Kidney tubule cell (primary cell): ENCODE results near the gene STK35.
"Not testable (repeated sequence)": the region's sequence is repeated elsewhere in the genome, so short reads cannot be mapped to it uniquely, and the experiment has no call there.

ENCODE experiments used
- DNase-seq: peaks from one replicate; pipeline ENCODE4 v3.0.0-alpha.2; 2018; ENCODE audit warnings: low spot score

The STK35 gene

GRCh38 chr20:2162823-2163166, 61.2 kb downstream of the STK35 start:
- no peak for DNase-seq

GRCh38 chr20:2163312-2163711, 61.7 kb downstream of the STK35 start:
- no peak for DNase-seq

- no peak for DNase-seq
These were observed 62.1 kb downstream of the STK35 start for GRCh38 chr20:2163757-2164156.

GRCh38 chr20:2164421-2164820, 62.8 kb downstream of the STK35 start:
- DNase-seq = no peak

DNA sequence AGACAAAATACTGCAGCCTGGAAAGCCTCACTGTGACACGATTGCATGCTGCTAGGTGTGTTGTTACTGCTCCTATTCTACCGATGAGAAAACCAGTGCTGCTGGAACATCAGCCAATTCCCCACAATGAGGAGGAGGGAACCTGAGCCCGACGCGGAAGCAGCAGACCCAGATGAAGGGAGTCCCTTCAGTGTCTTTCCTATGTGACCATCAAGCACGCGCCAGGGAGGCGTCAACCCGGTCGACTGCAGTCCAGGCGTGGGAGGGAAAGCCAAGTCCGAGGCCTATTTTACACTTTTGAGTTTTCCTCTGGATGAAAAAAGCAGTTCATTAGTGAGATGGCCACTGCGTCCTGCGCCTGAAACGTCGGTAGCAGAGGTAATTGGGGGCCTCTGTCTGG, 63.3 kb downstream of the STK35 start:
- no peak for DNase-seq

DNA sequence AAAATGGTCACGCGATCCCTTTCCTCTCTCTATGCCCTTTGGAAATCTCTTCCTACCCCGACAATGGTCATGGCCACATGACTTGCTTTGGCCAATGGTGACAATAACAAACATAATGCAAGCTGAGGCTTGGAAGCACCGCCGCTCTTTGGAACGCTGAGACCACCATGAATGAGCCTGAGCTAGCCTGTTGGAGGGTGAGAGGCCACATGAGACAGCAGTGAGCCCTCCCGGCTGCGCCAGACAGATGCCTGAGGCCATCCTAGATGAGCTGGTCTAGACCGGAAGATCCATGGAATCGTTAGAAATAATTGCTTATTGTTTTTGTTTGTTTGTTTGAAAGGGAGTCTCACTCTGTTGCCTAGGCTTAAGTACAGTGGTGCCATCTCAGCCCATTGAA, 64.2 kb downstream of the STK35 start:
- DNase-seq = no peak

DNA sequence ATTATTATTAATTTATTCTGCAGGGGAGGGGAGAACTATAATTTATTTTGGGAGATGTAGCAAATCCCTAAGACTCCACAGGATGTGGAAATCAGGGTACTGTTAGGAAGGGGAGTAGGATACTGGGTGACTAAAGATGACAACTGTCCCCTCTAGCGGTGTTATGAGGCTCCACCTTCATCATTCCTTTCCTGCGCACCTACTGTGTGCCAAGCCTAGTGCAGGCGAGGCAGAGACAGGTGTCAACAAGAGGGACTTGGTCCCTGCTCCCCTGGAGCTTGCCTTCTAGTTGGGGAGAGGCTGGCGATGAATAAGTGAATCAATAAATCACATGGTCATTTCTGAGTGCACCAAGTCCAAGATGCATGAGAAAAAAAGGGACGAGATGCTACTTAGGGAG, 65.5 kb downstream of the STK35 start:
- DNase-seq = no peak

GRCh38 chr20:2168946-2169345, 67.3 kb downstream of the STK35 start:
- DNase-seq = no peak

GRCh38 chr20:2169456-2170088, 67.9 kb downstream of the STK35 start:
- no peak for DNase-seq

- no peak for DNase-seq
These were observed 68.8 kb downstream of the STK35 start for GRCh38 chr20:2170404-2170803.

- no peak for DNase-seq
These were observed 69.7 kb downstream of the STK35 start for GRCh38 chr20:2171266-2171790.

- DNase-seq = not testable (repeated sequence)
These were observed 70.2 kb downstream of the STK35 start for GRCh38 chr20:2171840-2172239.

- DNase-seq = peak; percentile 57
These were observed 70.9 kb downstream of the STK35 start for GRCh38 chr20:2172305-2173175.

- no peak for DNase-seq
These were observed 71.6 kb downstream of the STK35 start for GRCh38 chr20:2173186-2173585.

DNA sequence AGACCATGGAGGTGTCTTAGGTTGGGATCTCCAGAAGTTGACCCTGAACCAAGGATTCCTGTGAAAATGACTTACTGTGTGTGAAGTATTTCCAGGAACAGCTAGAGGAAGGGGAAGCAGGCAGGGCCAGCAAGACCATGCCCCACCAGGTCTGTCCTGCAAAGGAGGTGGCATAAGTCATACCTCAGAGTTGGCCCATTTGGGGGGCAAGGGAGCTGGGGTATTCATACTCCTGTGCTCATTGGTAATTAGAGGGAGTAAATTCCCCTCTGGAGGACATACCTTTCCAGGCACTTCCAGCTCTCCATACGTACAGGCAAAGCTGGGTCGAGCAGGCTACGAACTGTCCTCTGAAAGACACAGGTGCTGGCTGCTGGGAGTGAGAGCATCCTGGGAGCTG, 72.4 kb downstream of the STK35 start:
- DNase-seq = no peak

DNA sequence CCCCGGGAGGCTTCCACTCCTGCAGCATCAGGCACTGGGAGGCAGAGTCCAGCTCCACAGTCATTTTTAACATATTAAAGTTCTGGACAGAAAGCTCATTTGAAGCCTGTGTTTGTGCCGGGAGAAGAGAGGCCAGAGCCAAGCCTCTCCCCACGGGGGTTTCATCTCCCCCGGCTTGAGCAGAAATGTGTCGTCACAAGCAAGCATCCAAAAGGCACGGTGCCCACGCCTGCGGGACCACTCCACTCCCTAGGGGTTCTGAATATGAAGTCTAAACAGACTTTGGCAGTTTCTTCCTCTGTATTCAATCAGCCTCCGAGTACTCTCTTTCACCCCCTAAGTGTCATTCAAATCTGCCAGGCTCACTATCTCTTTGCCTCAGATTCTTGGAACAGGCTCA, 75.3 kb downstream of the STK35 start:
- DNase-seq = no peak

GRCh38 chr20:2178318-2179232, 76.9 kb downstream of the STK35 start:
- no peak for DNase-seq

DNA sequence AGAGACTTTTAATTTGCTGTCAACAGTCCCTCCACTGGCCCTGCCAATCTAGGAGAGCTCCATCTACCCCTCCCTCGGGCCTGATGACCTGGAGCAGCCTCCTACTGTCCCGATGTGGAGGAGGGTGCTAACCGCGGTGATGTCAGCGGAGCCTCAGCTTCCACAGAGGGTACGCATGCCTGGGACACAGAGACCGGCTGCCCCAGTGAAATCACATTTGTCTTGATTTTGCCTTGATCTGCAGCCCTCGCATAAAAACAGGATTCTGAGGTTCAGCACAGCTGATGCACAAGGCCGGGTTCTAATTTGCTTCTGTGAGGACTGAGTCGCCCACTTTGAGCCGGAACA, 77.6 kb downstream of the STK35 start:
- DNase-seq = no peak

- DNase-seq = no peak
These were observed 78.3 kb downstream of the STK35 start for GRCh38 chr20:2179949-2180348.

- no peak for DNase-seq
These were observed 81.8 kb downstream of the STK35 start for GRCh38 chr20:2183381-2183780.

DNA sequence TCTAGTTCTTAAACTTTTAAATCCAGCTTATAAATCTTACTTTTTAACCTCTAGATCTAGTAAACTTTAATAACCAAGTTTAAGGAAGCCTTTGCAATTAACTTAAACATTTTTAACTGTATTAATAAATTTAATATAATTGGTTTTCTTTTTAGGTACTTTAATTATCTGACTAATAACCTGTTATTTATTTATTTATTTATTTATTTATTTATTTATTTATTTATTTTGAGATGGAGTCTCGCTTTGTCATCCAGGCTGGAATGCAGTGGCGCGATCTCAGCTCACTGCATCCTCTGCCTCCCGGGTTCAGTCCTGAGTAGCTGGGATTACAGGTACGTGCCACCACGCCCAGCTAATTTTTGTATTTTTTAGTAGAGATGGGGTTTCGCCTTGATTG, 83.3 kb downstream of the STK35 start:
- not testable (repeated sequence) for DNase-seq

GRCh38 chr20:2195614-2196013, 94.0 kb downstream of the STK35 start:
- no peak for DNase-seq

DNA sequence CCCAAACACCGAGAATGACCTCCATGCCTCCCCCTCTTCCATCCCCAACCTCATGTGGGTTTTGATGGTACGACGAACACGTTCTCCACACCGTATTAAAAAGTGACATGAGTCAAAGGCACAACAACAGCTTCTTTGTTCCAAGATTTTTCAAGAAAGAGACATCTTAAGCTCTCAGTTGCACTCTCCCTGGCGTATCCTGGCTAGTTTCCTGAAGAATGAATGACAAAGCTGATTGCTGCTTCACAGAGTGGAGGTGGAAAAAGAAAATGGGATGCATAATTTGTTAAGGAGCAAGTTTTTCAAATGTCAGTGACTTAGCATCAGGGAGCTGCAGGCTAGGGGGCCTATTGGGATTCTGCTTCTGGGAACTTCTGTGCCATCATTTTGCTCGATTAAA, 95.5 kb downstream of the STK35 start:
- DNase-seq = no peak
